ENCODE measurements around the gene TKFC. TPM values are rescaled to one million over a fixed set of nuclear protein-coding genes. Genes with fewer than 3 reads are reported as not detected.
"Not testable (repeated sequence)": the region's sequence is repeated elsewhere in the genome, so short reads cannot be mapped to it uniquely, and the experiment has no call there.

TKFC gene
- total RNA-seq, 1 donor from 2014 or later = 99.8 TPM

- DNase-seq (ENCODE audit: low spot score) = peak; percentile 78
These were observed 36.6 kb downstream of the TKFC start for GRCh38 chr11:61369372-61370348.

GRCh38 chr11:61370349-61371005 lies 37.4 kb downstream of the TKFC start:
- DNase-seq (ENCODE audit: low spot score) = no peak

DNA sequence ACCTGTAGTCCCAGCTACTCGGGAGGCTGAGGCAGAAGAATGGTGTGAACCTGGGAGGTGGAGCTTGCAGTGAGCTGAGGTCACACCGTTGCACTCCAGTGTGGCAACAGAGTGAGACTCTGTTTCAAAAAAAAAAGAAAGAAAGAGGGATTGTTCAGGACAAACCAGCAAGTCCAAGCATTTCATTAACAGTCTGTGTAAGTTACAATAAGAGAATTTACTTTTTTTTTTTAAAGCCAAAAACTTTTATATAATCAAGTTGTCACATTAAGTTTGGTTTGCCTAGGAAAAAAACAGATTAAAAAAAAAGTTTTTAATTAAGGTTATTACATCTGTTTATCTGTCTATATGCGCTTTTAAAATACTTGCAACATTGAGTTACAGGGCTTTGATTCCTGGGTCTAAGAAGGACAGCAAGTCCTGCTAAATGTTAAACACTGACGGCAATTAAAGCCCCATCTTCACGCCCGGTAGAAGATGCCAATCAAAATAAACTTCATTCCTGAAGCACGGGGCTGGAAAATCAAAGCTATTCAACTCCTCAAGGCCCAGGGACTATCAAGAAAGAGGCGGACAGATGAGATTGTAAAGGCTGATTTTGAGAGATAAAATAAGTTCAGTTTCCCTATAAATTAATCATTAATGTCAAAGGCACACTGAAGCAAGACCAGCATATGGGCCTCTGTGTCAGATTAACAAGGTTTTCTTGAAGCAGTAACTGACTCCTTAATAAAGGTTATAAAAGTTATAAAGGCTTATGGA lies 39.8 kb downstream of the TKFC start:
- no peak for DNase-seq (ENCODE audit: low spot score)

DNA sequence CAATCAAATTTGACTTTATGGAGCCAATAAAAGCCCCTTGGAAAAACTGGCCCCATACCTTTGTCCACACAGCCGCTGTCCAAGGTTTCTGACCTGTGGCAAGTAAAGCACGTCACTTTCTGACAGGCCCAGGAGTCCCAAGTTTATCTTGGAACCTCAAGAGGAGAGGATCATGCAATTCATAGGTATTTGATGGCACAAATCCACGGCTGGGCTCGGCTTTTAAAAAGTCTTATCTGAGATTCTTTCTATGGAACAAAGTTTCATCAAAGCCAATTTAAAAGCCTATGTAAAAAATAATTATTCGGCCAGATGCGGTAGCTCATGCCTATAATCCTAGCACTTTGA lies 42.7 kb downstream of the TKFC start:
- DNase-seq (ENCODE audit: low spot score) = no peak

GRCh38 chr11:61377461-61378160 lies 44.6 kb downstream of the TKFC start:
- no peak for DNase-seq (ENCODE audit: low spot score)

GRCh38 chr11:61378713-61379313 lies 45.8 kb downstream of the TKFC start:
- no peak for DNase-seq (ENCODE audit: low spot score)

- no peak for DNase-seq (ENCODE audit: low spot score)
These were observed 47.9 kb downstream of the TKFC start for GRCh38 chr11:61380884-61381283.

DNA sequence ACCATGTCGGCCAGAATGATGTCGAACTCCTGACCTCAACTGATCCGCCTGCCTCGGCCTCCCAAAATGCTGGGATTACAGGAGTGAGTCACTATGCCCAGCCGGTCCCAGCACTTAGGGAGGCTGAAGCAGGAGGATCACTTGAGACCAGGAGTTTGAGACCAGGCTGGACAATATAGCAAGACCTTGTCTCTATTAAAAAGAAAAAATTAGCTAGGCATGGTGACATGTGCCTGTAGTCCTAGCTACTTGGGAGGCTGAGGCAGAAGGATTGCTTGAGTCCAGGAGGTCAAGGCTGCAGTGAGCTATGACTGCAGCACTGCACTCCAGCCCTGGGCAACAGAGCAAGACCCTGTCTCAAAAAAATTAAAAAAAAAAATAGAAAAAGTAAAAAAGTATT lies 50.8 kb downstream of the TKFC start:
- not testable (repeated sequence) for DNase-seq (ENCODE audit: low spot score)

GRCh38 chr11:61384271-61385242 lies 51.5 kb downstream of the TKFC start:
- DNase-seq (ENCODE audit: low spot score) = no peak

- no peak for DNase-seq (ENCODE audit: low spot score)
These were observed 57.1 kb downstream of the TKFC start for GRCh38 chr11:61390161-61390560.

DNA sequence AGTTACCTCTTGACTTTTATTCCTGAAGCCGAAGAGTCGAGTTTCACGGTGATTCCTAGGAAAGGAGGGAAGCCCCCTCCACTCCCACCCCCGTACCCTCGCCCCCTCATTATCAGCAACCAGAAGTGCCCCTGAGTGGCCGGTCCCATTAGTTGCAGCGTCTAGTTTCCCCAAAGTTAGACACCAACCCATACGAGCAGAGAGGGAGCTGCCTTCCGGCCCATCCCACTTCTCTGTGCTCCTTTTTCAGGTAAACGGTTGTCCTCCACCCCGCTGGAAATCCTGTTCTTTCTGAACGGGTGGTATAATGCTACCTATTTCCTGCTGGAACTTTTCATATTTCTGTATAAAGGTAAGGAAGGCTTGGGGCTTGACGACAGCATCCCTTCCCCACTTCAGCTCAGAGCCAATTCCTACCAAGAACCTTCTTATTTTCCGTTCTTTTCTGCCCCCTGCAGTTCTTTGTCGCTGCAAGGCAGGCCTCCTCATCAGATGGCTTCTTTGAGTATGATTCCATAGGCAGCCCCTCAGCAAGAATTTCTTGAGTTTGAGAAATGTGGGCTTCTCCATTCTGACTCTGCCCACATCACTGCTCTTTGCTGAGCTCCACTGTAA lies 60.1 kb downstream of the TKFC start:
- DNase-seq (ENCODE audit: low spot score) = no peak

Other genes with a start within 250 kb of the TKFC start
- gene CD5, start 230.7 kb upstream of the TKFC start, total RNA-seq = 1.6 TPM
- 30.8 TPM for gene VPS37C, start 171.8 kb upstream of the TKFC start, total RNA-seq
- gene PGA3, start 129.7 kb upstream of the TKFC start, total RNA-seq = not detected
- not detected for gene PGA4, start 110.9 kb upstream of the TKFC start, total RNA-seq
- gene PGA5, start 92.1 kb upstream of the TKFC start, total RNA-seq = not detected
- gene VWCE, start 37.9 kb upstream of the TKFC start, total RNA-seq = 4.1 TPM
- 193 TPM for gene DDB1, start 123 bp upstream of the TKFC start, total RNA-seq
- 48.4 TPM for gene CYB561A3, start 28.7 kb downstream of the TKFC start, total RNA-seq
- 69.5 TPM for gene TMEM138, start 29.1 kb downstream of the TKFC start, total RNA-seq
- gene TMEM216, start 59.4 kb downstream of the TKFC start, total RNA-seq = 17.3 TPM
- 124 TPM for gene CPSF7, start 96.7 kb downstream of the TKFC start, total RNA-seq
- 40.4 TPM for gene SDHAF2, start 96.9 kb downstream of the TKFC start, total RNA-seq
- gene LRRC10B, start 175.5 kb downstream of the TKFC start, total RNA-seq = 0.89 TPM
- gene SYT7, start 247.8 kb downstream of the TKFC start, total RNA-seq = 6.7 TPM